DOHH2 (cell line): ENCODE data around the gene TMED7.

Experiments used
- H3F3A ChIP-seq: fragments of 200-600 bp; sonication (generic), shearing (Covaris generic); 2 replicates; pipeline ENCODE4 v1.6.0; 2016; ENCODE audit warnings: antibody characterized with exemption, mild to moderate bottlenecking; ENCODE audit not compliant: control insufficient read depth, insufficient read depth
- H3K27ac ChIP-seq: fragments of 200-600 bp; sonication (generic); 2 replicates; pipeline ENCODE4 v1.5.1; 2014; ENCODE audit warnings: low read depth, mild to moderate bottlenecking, low read length, moderate library complexity
- H3K27me3 ChIP-seq: fragments of 200-600 bp; sonication (generic); 2 replicates; pipeline ENCODE4 v1.6.1; 2014; ENCODE audit warnings: mild to moderate bottlenecking, low read length, mixed read lengths; ENCODE audit not compliant: control insufficient read depth
- H3K36me3 ChIP-seq: fragments of 200-600 bp; sonication (generic); 2 replicates; pipeline ENCODE4 v1.6.1; 2014; ENCODE audit warnings: mild to moderate bottlenecking, low read length, moderate library complexity, mixed read lengths; ENCODE audit not compliant: control insufficient read depth
- H3K4me1 ChIP-seq: fragments of 200-600 bp; sonication (generic); 2 replicates; pipeline ENCODE4 v1.6.1; 2014; ENCODE audit warnings: mild to moderate bottlenecking, low read length, mixed read lengths; ENCODE audit not compliant: control insufficient read depth
- H3K4me2 ChIP-seq: fragments of 200-600 bp; sonication (generic); 2 replicates; pipeline ENCODE4 v1.6.0; 2014; ENCODE audit warnings: mild to moderate bottlenecking, low read length, moderate library complexity
- H3K4me3 ChIP-seq: fragments of 200-600 bp; sonication (generic); 2 replicates; pipeline ENCODE4 v1.5.1; 2014; ENCODE audit warnings: mild to moderate bottlenecking, low read length, mixed read lengths
- H3K79me2 ChIP-seq: fragments of 200-600 bp; sonication (generic); 2 replicates; pipeline ENCODE4 v1.6.1; 2014; ENCODE audit warnings: mild to moderate bottlenecking, low read length, mixed read lengths; ENCODE audit not compliant: control insufficient read depth
- H3K9me2 ChIP-seq: fragments of 200-600 bp; sonication (generic); replicated peaks from 2 replicates; pipeline ENCODE4 v1.6.1; 2014; ENCODE audit warnings: mild to moderate bottlenecking, low read length, mixed read lengths; ENCODE audit not compliant: control insufficient read depth
- H3K9me3 ChIP-seq: fragments of 200-600 bp; sonication (generic); 2 replicates; pipeline ENCODE4 v1.6.1; 2014; ENCODE audit warnings: antibody characterized with exemption, low read length, mixed read lengths; ENCODE audit not compliant: control insufficient read depth, insufficient read depth
- H4K20me1 ChIP-seq: fragments of 200-600 bp; sonication (generic); 2 replicates; pipeline ENCODE4 v1.6.0; 2014; ENCODE audit warnings: low read depth, mild to moderate bottlenecking, antibody characterized with exemption, low read length, moderate library complexity; ENCODE audit not compliant: control insufficient read depth, insufficient read depth
- CTCF ChIP-seq: fragments of 200-600 bp; sonication (generic); IDR thresholded peaks from one replicate; pipeline ENCODE4 v1.5.1; 2014; ENCODE audit warnings: antibody characterized with exemption, mild to moderate bottlenecking, low read depth, low read length; ENCODE audit not compliant: poor library complexity, severe bottlenecking
- EZH2phosphoT487 ChIP-seq: fragments of 200-600 bp; sonication (generic); IDR thresholded peaks from 2 replicates; pipeline ENCODE4 v1.6.1; 2017; ENCODE audit warnings: borderline replicate concordance, mild to moderate bottlenecking, antibody characterized with exemption, low read length, moderate library complexity, mixed read lengths

The TMED7 gene

GRCh38 chr5:115641948-115642347 lies 16.1 kb upstream of the TMED7 start:
- Histone ChIP-seq H3K27ac (no peak overlapping the region), H3K9me3 (no peaks in the 10 kb centered on the region), H3F3A (no peaks in the 10 kb centered on the region), H3K9me2 (no peaks in the 10 kb centered on the region), H3K36me3 (no peaks in the 10 kb centered on the region), H3K4me3 (no peak overlapping the region), H3K27me3 (no peaks in the 10 kb centered on the region), H3K4me2 (no peak overlapping the region), H3K79me2 (no peaks in the 10 kb centered on the region), H3K4me1 (no peaks in the 10 kb centered on the region), H4K20me1 (no peaks in the 10 kb centered on the region)
- TF ChIP-seq EZH2phosphoT487 (no peak), CTCF (no peak)

GRCh38 chr5:115640274-115640673 lies 14.4 kb upstream of the TMED7 start:
- Histone ChIP-seq H3K4me2 (no peak overlapping the region), H3K36me3 (no peaks in the 10 kb centered on the region), H3K4me3 (no peak overlapping the region), H3K27me3 (no peaks in the 10 kb centered on the region), H3K27ac (no peak overlapping the region), H3K9me2 (no peaks in the 10 kb centered on the region), H4K20me1 (no peaks in the 10 kb centered on the region), H3K9me3 (no peaks in the 10 kb centered on the region), H3K79me2 (no peaks in the 10 kb centered on the region), H3K4me1 (peaks cover 7% of the 10 kb centered on the region), H3F3A (no peaks in the 10 kb centered on the region)
- no peak for TF ChIP-seq CTCF
- no peak for TF ChIP-seq EZH2phosphoT487

GRCh38 chr5:115639377-115639776 lies 13.5 kb upstream of the TMED7 start:
- no peak overlapping the region for H3K4me3 ChIP-seq
- H3K9me2 ChIP-seq: no peaks in the 10 kb centered on the region
- no peak overlapping the region for H3K4me2 ChIP-seq
- H4K20me1 ChIP-seq: no peaks in the 10 kb centered on the region
- H3K27me3 ChIP-seq: no peaks in the 10 kb centered on the region
- no peak for TF ChIP-seq EZH2phosphoT487
- TF ChIP-seq CTCF: no peak
- H3K9me3 ChIP-seq: no peaks in the 10 kb centered on the region
- H3K27ac ChIP-seq: no peak overlapping the region
- peaks cover 11% of the 10 kb centered on the region for H3K4me1 ChIP-seq
- no peaks in the 10 kb centered on the region for H3F3A ChIP-seq
- no peaks in the 10 kb centered on the region for H3K36me3 ChIP-seq
- H3K79me2 ChIP-seq: no peaks in the 10 kb centered on the region

- H3K4me2 ChIP-seq: no peak overlapping the region
- TF ChIP-seq EZH2phosphoT487: no peak
- TF ChIP-seq CTCF: no peak
- H3F3A ChIP-seq: no peaks in the 10 kb centered on the region
Measured at GRCh38 chr5:115637507-115637906, 11.7 kb upstream of the TMED7 start.

More at GRCh38 chr5:115637507-115637906, 11.7 kb upstream of the TMED7 start:
- Histone ChIP-seq H3K36me3 (no peaks in the 10 kb centered on the region), H3K27ac (no peak overlapping the region), H4K20me1 (no peaks in the 10 kb centered on the region), H3K79me2 (no peaks in the 10 kb centered on the region), H3K27me3 (no peaks in the 10 kb centered on the region), H3K9me2 (no peaks in the 10 kb centered on the region), H3K9me3 (no peaks in the 10 kb centered on the region), H3K4me1 (peaks cover 15% of the 10 kb centered on the region), H3K4me3 (no peak overlapping the region)
